GM19351 (cell line): ENCODE data around the gene SPTAN1.
A peak's percentile ranks its signal among the peaks of the same experiment; 100 is the strongest.
"Not testable (repeated sequence)": the region's sequence is repeated elsewhere in the genome, so short reads cannot be mapped to it uniquely, and the experiment has no call there.

Experiments
- ATAC-seq: cut with Tn5 transposase; IDR thresholded peaks from one replicate; pipeline ENCODE4 v1.9.1; 2021; ENCODE audit warnings: mild to moderate bottlenecking, moderate library complexity; ENCODE audit not compliant: unreplicated experiment

SPTAN1 gene

GRCh38 chr9:128552744-128553440, 505 bp downstream of the SPTAN1 start:
- peak; percentile 35 for ATAC-seq

GRCh38 chr9:128553728-128554127, 1.3 kb downstream of the SPTAN1 start:
- ATAC-seq, result no peak

- ATAC-seq, result no peak
Observed at GRCh38 chr9:128554155-128554862, 1.9 kb downstream of the SPTAN1 start.

- ATAC-seq, result no peak
Observed at GRCh38 chr9:128555180-128555721, 2.9 kb downstream of the SPTAN1 start.

GRCh38 chr9:128556276-128556675, 3.9 kb downstream of the SPTAN1 start:
- no peak for ATAC-seq

- no peak for ATAC-seq
Observed at GRCh38 chr9:128556926-128557634, 4.7 kb downstream of the SPTAN1 start.

- peak; percentile 71 for ATAC-seq
Observed at GRCh38 chr9:128558431-128559310, 6.3 kb downstream of the SPTAN1 start.

GRCh38 chr9:128565578-128565977, 13.2 kb downstream of the SPTAN1 start:
- no peak for ATAC-seq

- no peak for ATAC-seq
Observed at GRCh38 chr9:128568470-128569078, 16.2 kb downstream of the SPTAN1 start.

- no peak for ATAC-seq
Observed at GRCh38 chr9:128575469-128575868, 23.1 kb downstream of the SPTAN1 start.

- no peak for ATAC-seq
Observed at GRCh38 chr9:128575916-128576315, 23.5 kb downstream of the SPTAN1 start.

GRCh38 chr9:128577206-128577605, 24.8 kb downstream of the SPTAN1 start:
- ATAC-seq, result no peak

- no peak for ATAC-seq
Observed at GRCh38 chr9:128579194-128579593, 26.8 kb downstream of the SPTAN1 start.

- no peak for ATAC-seq
Observed at GRCh38 chr9:128580731-128581130, 28.3 kb downstream of the SPTAN1 start.

- not testable (repeated sequence) for ATAC-seq
Observed at GRCh38 chr9:128585155-128585554, 32.8 kb downstream of the SPTAN1 start.

- not testable (repeated sequence) for ATAC-seq
Observed at GRCh38 chr9:128586934-128587333, 34.5 kb downstream of the SPTAN1 start.

GRCh38 chr9:128587453-128587852, 35.1 kb downstream of the SPTAN1 start:
- no peak for ATAC-seq

- no peak for ATAC-seq
Observed at GRCh38 chr9:128588581-128589233, 36.3 kb downstream of the SPTAN1 start.

- no peak for ATAC-seq
Observed at GRCh38 chr9:128593039-128593438, 40.7 kb downstream of the SPTAN1 start.

- ATAC-seq, result no peak
Observed at GRCh38 chr9:128593856-128594255, 41.5 kb downstream of the SPTAN1 start.
